A204.1 (cell line): ENCODE results near the gene SLC22A23.

Experiments
- FAIRE-seq: peaks from 2 replicates; lab custom pipeline; 2012; peaks lifted over from hg19 to GRCh38; lab: Jason Lieb, UNC

Gene SLC22A23, protein sequence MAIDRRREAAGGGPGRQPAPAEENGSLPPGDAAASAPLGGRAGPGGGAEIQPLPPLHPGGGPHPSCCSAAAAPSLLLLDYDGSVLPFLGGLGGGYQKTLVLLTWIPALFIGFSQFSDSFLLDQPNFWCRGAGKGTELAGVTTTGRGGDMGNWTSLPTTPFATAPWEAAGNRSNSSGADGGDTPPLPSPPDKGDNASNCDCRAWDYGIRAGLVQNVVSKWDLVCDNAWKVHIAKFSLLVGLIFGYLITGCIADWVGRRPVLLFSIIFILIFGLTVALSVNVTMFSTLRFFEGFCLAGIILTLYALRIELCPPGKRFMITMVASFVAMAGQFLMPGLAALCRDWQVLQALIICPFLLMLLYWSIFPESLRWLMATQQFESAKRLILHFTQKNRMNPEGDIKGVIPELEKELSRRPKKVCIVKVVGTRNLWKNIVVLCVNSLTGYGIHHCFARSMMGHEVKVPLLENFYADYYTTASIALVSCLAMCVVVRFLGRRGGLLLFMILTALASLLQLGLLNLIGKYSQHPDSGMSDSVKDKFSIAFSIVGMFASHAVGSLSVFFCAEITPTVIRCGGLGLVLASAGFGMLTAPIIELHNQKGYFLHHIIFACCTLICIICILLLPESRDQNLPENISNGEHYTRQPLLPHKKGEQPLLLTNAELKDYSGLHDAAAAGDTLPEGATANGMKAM

GRCh38 chr6:3456898-3457709 lies at the start of gene SLC22A23:
Gene SLC22A23, minus strand, starts transcription at chr6:3457050. Its CDS starts 491 bp downstream, at chr6:3456559.
- FAIRE-seq = no peak

GRCh38 chr6:3506200-3506599 lies 49.4 kb upstream of the SLC22A23 start:
- FAIRE-seq = no peak

- FAIRE-seq = no peak
These were observed 48.3 kb upstream of the SLC22A23 start for GRCh38 chr6:3504938-3505805.

DNA sequence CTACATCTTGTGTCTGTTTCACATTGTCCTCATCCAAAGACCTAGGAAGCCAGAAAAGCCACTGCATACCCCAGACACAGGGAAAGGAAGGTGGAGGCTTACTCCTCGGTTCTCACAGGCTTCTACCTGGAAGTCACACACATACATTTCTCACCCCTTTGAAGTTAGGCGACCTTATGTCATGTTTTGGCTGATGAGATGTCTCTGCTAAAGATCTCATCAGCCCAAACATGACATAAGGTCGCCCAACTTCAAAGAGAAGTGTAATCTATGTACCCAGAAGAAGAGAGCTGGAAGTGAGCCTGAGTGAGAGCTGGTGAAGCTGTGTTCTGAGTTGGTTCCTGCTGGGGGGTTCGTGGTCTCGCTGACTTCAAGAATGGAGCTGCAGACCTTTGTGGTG lies 47.5 kb upstream of the SLC22A23 start:
- FAIRE-seq = no peak

- FAIRE-seq = no peak
These were observed 45.1 kb upstream of the SLC22A23 start for GRCh38 chr6:3501826-3502500.

- FAIRE-seq = no peak
These were observed 43.6 kb upstream of the SLC22A23 start for GRCh38 chr6:3500262-3501014.

- FAIRE-seq = no peak
These were observed 42.8 kb upstream of the SLC22A23 start for GRCh38 chr6:3499603-3500002.

GRCh38 chr6:3496395-3496794 lies 39.5 kb upstream of the SLC22A23 start:
- FAIRE-seq = no peak

DNA sequence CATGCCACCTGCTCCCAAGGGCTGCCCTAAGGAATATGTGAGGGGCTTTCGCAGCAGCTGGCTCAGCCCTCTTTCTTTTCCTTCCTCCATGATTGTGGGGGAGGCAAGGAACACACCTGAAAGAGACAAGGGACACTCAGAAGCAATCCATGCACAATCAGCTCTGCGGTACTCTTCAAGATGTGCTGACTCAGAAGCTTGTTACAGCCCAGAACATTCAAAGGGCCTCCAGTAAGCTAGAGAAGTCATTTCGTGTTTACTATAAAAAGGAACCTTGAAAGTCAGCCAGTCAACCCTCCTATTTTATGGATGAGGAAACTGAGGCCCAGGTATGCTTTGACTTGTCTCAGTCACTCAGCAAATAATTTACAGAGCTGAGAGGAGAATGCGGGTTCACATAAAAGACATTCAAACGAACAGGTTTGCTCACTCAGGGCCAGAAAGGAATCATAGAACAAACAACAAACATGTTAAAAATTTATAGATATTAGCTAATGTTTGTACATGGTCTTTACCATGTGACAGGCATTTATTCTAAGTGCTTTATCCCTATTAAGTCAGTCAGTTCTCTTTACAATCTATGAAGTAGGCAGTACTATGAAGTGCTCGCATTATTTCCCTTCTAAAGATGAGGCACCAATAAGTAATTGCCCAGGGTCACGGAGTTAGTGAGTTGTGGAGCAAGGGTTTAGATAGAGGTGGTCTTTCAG lies 37.7 kb upstream of the SLC22A23 start:
- FAIRE-seq = no peak

DNA sequence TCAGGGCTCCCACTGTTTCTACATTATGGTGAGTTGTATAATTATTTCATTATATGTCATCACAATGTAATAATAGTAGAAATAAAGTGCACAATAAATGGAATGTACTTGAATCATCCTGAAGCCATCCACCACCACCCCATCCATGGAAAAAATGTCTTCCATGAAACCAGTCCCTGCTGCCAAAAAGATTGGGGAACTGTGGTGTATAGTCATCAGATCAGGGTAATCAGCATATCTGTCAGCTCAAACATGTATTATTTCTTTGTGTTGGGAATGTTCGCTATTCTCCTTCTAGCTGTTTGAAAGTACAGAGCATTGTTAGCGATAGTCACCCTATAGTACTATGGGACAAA lies 33.8 kb upstream of the SLC22A23 start:
- no peak for FAIRE-seq

DNA sequence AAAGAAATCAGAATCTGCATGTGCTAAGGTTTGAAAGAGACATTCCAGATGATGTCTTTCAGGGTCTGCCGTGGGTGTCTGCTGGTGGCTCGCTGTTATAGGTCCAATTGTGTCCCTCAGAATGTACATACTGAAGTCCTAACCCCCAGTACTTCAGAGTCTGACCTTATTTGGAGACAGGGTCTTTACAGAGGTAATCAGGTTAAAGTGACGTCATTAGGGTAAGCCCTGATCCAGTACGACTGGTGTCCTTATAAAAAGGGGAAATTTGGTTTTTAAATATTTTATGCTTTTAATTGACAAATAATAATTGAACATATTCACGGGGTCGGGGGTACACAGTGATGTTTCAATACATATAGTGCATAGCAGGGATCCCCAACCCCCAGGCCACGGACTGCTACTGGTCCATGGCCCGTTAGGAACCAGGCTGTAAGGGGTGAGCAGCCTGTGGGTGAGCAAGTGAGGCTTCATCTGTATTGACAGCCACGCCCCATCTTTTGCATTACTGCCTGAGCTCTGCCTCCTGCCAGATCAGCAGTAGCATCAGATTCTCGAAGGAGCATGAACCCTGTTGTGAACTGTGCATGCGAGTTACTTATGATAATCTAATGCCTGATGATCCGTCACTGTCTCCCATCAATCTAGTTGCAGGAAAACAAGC lies 33.2 kb upstream of the SLC22A23 start:
- no peak for FAIRE-seq

- no peak for FAIRE-seq
These were observed 32.3 kb upstream of the SLC22A23 start for GRCh38 chr6:3489027-3489757.

- no peak for FAIRE-seq
These were observed 28.1 kb upstream of the SLC22A23 start for GRCh38 chr6:3484946-3485345.

GRCh38 chr6:3484192-3484591 lies 27.3 kb upstream of the SLC22A23 start:
- FAIRE-seq = no peak

- no peak for FAIRE-seq
These were observed 26.8 kb upstream of the SLC22A23 start for GRCh38 chr6:3483675-3484074.

GRCh38 chr6:3482869-3483268 lies 26.0 kb upstream of the SLC22A23 start:
- FAIRE-seq = no peak

- no peak for FAIRE-seq
These were observed 24.8 kb upstream of the SLC22A23 start for GRCh38 chr6:3481640-3482039.

DNA sequence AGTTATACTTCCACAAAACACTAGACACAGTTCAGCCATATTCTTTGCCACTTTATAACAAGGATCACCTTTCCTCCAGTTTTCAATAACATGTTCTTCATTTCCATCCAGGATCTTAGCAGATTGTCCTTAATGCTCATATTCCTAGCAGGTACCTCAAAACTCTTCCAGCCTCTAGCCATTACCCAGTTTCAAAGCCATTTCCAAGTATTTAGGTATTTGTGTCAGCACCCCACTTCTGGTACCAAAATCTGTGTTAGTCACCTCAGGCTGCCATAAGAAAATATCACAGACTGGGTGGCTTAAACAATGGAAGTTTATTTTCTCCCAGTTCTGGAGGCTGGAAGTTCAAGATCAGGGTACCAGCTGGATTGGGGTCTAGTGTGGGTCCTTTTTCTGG lies 23.2 kb upstream of the SLC22A23 start:
- no peak for FAIRE-seq

GRCh38 chr6:3473773-3474172 lies 16.9 kb upstream of the SLC22A23 start:
- no peak for FAIRE-seq
